Measurements from ENCODE around the gene URGCP.
"Not testable (repeated sequence)": the region's sequence is repeated elsewhere in the genome, so short reads cannot be mapped to it uniquely, and the experiment has no call there.

The URGCP gene

DNA sequence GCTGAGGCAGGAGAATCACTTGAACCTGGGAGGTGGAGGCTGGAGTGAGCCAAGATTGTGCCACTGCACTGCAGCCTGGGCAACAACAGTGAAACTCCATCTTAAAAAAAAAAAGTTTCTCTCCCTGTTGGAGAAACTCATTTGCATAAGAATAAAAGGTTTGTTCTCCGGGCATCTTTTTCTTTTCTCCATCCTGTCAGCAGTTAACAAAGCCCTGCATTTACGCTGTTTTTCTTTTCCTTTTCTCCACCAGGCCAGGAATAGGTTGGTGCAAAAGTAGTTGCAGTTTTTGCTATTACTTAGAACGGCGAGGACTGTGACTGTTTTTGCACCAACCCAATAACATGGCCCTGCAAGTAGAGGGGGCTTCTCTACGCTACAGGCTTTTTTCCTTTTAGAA, 9.5 kb upstream of the URGCP start:
- DNase-seq = no peak

DNA sequence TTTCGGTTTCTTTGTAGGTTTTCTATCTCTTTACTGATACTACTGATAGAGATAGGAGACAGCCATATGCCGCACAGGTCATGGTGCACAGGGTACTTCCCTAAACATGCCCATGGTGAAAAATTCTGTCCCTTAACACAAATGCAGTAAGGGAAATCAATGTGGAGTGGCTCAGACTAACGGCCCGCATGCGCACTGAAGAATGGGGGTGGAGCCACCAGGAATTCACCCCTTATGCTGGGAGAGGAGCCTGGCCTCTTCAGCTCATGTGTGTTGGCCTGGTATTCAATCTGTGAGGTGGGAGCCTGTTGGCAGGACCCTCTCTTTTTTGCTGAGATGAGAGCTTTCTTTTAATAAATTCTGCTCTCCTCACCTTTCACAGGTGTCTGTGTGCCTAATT, 8.4 kb upstream of the URGCP start:
- no peak for DNase-seq

DNA sequence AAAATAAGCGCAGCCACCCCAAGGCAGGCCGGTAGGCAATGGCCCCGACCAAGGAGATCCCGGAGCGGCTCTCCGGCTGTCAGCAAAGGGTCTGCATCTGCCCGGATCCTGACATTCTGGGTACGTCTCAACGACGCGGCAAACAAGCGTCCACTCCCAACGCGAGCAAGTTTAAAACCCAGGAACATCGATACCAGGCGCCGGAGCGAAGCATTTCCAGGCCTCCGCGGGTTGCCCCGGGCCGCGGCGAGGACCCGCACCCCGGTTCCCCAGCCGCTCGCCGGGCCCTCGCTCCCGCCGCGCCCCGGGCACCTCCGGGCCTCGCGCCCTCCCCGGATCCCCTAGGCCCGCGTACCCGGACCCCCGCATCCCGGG, 453 bp downstream of the URGCP start:
- DNase-seq = no peak

DNA sequence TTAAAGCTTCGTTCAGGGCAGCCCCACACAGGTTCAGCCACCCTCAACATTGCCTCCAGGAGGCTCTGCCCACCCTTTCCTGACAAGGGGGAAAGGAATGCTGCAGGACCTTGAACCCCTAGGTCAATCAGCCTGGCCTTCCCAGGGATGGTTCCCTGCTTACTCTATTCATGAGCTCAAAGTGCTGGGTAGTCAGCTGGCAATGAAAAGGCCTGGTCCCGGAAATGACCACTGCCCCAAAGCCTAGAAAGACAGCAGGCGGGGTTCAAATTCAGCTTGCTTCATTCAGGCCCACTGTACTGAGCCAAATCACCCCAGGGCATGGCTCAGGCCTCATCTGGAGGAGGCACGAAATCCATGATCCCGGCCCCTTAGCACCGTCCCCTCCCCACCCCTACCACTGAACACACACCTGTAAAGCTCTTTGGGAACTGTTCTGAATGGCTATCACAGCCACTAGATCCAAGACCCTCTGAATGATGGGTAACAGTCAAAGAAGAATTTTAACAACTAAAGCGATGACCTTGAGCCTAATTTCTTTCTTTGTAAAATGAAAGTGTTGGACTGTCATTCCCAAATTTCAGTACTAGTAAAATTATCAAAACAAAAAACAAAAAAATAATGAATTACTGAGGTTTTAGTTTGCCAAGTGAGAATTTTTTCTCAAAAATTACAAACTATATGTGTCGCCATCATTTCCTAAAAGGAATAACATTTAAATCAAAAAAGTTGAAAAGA, 1.0 kb downstream of the URGCP start:
- no peak for DNase-seq

DNA sequence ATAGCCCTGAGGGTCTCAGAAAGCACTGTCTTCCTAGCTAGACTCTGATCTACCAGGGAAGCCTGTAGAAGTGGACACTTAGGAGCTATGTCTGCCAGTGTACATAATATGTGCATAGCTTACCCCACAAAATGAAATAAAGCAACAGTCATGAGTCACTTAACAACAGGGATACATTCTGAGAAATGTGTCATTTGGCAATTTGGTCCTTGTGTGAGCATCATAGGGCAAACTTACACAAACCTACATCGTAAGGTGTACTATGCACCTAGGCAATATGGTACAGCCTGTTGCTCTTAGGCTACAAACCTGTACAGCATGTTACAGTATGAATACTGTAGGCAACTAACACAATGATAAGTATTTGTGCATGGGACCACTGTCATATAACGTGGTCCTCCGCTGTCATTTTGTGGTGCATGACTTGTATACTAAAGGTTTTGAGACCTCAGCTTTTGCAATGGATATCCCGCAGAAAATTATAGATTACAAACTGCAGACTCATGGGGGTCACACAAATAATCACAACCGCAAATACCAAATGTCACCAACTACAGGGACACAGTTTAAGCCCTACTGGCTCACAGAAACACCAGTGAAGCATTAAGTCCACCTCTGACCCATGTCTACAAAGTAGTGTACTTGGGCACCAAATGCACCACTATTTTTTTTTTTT, 1.7 kb downstream of the URGCP start:
- DNase-seq = no peak

DNA sequence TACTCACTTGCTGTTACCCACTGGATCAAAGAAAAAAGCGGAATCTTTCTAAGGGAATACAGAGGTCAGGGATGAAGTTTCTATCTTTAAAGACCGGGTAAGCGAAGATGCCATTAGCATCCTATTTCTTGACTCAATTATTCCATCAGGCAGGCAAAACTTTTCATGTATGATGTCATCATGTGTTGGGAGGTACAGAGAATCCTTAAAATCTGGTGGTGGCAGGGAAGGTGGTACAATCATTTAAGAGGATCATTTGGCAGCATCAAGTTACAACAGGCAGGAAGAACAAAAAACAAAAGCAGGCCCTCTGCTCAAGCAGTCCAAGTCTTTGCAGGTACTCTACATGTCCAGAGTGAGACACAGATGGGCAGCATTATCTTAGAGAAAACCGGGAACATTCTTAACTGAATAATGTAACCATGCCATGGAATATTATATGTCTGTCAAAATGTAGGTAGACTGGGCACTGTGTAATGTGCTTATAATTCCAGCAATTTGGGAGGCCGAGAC, 3.8 kb downstream of the URGCP start:
- DNase-seq = no peak

DNA sequence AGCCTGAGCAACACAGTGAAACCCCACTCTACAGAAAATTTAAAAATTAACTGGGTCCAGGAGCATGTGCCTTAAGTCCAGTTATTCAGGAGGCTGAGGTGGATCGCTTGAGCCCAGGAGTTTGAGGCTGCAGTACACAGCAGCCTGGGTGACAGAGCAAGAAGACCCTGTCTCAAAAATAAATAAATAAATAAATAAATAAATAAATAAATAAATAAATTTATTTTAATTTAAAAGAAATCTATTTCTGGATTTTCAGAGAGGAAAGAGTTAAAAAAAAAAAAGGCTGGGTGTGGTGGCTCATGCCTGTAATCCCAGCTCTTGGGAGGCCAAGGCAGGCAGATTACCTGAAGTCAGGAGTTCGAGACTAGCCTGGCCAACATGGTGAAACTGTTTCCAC, 7.8 kb downstream of the URGCP start:
- not testable (repeated sequence) for DNase-seq

DNA sequence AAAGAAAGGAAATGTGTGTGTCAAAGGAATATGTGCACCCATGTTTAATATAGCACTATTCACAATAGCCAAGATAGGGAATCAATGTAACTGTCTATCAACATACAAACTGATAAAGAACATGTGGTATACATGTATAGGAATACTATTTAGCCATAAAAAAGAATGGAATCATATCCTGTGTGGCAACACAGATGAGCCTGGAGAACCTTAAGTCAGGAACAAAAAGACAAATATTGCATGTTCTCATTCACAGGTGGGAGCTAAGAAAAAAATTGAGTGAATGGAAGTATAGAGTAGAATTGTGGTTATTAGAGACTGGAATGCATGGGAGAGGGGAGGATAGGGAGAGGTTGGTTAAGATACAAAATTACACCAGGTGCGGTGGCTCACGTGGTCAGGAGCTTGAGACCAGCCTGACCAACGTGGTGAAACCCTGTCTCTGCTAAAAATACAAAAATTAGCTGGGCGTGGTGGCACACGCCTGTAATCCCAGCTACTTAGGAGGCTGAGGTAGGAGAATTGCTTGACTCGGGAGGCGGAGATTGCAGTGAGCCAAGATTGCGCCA, 10.5 kb downstream of the URGCP start:
- DNase-seq = no peak

DNA sequence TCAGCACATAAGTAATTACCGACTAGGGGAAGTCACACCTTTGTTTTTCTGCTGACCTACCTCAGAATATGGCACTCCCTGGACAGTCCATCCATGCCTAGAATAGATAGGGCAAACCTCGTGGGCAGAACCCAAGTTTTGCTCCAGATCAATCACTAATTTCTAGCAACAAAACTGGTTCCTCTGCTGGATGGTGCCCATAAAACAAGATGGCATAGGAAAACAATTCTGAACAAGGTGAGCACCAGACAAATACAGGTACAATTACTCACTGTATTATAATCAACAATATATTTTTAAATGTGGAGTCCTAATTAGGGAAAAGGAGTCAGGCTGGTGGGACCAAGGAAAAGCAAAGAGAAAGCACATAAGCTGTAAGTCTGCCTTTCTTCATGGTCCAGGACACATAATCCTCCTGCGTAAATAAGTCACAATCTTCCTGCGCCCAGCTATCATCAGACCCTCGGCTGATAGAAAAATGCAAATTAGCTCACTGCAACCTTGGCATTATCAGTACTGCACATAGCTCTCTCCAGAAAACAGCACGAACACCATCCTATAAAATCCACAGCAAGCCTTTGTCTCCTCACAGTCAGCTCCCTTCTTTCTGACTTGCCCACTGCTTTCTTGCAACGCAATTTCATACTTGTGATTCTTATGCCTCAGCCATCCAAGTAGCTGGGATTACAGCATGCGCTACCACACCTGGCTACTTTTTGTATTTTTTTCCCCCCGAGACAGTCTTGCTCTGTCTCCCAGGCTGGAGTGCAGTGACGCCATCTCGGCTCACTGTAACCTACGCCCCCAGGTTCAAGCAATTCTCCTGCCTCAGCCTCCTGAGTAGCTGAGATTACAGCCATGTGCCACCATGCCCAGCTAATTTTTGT, 15.1 kb downstream of the URGCP start:
- no peak for DNase-seq

DNA sequence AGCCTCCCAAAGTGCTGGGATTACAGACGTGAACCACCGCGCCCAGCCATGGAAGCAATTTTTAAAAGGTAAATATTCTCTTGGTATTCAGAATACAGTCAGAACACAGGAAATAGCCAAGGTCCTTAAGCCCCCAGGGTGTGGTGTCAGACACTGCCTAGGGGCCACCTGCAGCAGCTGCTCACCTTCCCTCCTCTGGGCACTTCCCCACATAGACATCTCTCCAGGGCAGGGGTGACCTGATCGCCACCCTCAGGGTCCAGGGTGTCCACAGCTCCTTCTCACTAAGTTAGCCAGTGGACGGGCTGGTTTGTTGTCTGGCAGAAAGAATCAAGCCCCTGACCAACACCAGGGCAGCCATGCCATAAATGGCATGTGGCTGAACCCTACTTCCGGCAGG, 15.9 kb downstream of the URGCP start:
- no peak for DNase-seq

DNA sequence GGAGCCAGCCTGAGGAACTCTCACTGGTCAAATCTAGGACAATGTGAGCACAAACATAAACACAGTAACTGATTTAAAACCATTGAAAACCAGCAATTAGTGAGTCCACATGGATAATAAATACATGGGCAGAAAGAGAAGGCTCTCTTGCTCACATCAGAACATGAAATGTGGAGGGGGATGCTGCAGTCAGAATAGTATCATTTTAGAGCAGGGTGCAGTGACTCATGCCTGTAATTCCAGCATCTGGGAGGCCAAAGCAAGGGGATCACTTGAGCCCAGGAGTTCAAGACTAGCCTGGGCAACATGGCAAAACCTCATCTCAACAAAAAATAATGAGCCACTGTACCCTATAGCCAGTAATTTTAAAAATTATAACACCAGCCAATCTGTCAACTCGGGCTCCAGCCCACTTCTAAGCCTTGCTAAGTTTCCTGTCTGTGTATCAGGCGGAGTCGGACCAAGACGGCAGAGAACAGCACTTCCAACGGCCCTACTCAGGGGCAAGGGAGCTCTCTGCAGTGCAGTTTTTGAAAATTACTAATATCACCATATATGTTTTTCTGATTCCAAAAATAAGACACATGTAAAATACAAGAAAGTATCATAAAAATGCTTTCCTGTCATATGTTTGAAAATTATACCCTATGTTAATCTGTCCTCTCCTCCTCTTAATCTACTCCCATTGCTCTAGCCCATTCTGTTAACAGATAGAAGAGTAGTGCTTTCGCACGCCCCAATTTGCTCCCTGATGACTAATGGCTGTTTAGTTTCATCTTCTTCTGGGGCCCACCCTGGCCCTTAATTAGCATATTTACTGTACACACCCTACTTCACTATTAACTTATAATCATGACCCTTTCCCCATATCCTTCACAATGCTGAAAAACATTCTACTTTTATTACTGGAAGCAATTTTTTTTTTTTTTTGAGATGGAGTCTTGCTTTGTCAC, 17.1 kb downstream of the URGCP start:
- DNase-seq = no peak

DNA sequence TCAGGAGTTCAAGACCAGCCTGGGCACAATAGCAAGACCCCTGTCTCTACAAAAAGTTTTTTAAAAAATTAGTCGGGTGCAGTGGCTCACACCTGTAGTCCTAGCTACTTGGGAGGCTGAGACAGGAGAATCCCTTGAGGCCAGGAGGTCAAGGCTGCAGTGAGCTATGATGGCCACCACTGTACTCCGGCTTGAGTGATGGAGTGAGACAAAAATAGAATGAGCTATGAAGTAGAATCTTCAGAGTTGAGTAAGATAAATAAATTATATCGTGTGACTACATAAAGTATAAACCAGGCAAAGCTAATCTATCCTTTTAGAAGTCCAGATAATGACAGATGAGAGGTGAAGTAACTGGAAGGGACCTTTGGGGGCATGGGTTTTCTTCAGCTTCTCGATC, 21.8 kb downstream of the URGCP start:
- DNase-seq = no peak

DNA sequence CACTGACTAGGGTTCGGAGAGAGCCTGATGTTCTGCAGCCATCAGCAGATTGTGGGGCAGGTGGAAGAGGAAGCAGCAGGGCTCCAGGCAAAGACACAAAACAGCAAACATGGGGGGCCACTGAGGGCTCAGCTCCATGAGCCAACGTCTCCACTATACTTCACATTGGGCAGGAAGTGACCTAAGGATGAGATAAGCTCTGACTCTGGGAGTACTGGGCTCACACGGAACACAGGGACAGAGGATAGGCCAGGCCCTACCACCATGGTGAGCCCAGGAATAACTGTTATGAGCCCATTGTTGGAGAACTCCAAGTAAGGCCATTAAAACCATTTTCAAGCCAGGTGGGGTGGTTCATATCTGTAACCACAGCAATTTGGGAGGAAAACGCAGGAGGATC, 22.2 kb downstream of the URGCP start:
- DNase-seq = no peak

DNA sequence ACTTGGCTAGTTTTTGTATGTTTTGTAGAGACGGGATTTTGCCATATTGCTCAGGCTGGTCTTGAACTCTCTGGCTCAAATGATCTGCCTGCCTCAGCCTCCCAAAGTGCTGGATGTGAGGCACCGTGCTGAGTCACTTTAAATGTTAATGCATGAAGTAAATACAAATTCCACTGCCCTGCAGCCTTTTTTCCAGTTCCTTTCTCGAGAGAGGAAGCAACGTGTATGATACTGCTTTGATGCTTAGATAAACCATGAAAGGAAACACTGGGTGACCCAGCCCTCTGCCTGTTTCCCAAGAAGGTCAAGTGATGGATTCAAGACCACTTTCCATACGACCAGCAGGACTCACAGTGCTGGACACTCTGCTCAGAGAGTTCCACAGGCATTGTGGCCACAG, 25.8 kb downstream of the URGCP start:
- DNase-seq = no peak

DNA sequence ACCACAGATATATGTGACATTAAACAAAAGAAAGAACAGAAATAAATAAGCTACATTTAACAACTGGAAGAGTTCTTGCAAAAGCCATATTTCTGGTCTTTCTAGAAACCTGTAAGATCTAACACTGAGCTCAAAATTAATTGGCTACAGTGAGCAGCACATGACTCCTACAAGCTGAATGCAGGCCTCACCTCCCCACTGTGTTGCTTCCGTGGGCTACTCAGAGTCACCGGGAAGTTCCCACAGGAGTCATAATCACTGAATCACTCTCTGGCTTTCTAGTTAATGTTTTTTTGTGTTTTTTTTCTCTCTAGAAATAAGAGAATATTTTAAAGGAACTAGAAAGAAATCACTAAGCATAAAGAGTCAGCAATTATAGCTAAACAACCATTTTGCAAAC, 26.9 kb downstream of the URGCP start:
- DNase-seq = no peak

DNA sequence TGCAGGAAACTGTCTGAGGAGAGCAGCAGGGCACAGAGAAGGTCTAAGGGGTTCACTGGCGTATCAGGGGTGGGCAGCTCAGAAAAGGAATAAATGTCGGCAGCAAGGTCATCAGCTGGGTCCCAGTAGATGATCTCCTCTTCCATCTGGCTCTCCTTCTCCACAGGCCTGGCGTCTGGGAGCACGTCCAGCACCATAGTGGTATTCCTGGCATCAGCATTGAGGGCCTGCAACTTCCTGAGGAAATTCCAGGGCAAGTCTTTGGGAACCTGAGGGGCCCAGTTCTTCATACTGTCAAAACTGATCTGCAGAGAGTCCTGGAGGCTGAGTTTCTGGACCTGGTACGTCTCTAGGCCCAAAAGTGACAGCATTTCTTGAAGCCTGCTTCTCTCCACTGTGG, 27.5 kb downstream of the URGCP start:
- DNase-seq = no peak

DNA sequence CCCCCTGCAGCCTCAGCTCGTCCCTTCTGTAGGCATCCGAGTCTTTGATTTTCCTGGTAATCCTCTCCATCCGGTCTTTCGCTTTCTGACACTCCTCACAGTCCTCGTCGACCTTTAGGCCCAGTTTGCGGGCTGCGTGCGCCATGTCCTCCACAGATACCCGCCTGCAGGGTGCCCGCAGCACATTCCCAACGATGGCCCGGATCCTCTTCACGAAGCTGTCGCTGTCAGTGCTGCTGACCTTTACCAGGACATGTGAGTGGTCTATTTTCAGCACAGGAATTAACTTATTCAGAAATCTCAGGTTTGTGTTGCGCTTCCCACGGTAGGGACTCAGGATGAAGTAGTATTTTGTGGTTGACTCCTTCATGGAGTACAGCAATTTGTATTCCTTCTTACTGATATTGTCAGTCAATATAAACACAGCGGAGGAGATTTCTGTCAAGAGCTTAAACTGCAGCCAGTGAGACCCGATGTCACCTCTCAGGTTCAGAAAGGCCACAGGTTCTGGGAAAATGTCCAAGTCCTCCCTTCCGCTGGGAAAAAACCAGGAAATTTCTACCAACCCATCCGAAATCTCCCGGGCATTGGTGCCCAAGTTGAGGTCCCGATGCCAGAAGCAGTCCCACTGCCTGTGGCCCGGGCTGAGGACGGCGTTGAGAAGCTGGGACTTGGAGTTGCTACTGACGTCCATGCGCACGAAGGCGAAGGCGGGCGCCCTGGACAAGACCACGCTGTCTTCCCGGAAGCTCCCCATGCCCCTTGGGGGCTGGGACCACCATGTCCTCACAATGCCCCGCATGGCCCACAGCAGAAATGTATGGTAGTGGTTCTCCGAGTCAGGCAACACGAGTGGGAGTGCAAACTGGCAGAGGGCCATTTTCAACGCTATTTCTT, 28.2 kb downstream of the URGCP start:
- DNase-seq = no peak

DNA sequence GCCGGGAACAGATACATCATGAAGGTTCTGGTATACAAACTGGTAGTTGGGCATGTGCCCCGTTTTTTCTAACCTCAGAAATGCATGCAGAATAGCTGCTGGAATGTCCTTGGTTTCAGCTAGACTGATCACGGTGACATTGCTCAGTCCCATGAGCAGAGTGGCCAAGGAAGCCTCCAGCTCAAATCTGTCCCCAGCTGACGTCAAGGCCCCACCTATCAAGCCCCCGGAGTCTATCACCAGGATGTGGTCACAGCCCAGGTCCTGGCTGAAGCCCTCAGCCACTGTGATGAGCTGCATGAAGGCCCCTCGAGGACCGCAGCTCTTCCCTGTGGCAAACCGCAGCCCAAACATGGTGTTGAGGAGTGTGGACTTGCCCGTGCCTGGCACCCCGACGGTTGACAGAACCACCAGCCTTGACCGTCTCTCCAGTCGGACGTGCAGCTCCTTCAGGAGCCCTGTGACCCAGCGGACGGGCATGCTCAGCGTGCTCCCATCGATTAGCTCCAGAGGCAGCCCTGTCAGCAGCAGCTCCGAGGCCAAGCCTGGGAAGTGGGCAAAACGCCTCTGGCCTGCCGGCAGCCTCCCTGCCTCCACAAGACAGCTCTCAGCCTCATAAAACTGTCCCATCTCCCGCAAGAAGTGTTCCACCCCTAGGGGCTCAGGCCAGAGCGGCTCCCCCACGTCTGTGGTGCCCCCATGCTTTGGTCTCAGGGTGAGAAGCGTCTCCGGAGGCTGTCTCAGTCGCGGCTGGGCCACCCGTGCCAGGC, 29.2 kb downstream of the URGCP start:
- DNase-seq = no peak

DNA sequence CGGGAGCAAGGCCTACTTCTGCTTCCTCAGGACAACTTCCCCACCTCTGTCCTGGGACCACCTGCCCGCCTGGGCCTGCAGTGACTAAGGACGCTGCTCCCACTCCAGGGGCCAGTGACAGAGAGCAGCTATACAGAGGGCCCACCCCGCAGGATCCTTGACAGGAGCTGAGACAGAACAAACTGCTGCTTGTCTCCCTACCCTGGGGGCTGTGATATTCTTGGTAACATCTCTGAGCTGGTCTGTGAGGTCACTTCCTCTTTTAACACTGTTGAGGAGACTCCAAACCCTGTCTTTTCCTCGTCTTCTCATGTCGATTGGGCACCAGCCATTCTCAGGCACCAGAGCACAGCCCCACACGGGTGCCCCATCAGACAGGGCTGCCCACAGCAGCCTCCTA, 30.2 kb downstream of the URGCP start:
- DNase-seq = no peak

DNA sequence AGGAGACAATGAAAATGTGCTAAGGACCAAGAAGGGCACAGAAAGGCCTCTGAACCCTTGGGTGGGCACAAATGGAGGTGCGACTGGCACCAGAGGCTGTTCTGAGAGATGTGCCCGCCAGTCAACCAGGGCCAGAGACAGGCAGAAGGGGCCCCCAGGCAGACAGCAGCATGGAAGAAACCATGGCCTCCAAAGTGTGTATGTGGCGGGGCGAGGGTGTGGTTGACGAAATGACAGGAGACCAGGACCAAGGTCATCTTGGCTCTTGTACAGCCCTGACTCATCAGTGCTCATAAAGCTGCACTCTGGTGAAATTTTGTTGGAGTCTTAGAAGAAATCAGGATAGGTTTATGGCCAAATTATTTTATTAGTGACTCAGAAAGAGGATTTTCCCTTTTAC, 33.1 kb downstream of the URGCP start:
- DNase-seq = no peak

Measured in NCI-H1417 treated with DMSO at 0.1 percent for 48 hours (cell line).